ENCODE data around the gene ZNF423.

Gene ZNF423

DNA sequence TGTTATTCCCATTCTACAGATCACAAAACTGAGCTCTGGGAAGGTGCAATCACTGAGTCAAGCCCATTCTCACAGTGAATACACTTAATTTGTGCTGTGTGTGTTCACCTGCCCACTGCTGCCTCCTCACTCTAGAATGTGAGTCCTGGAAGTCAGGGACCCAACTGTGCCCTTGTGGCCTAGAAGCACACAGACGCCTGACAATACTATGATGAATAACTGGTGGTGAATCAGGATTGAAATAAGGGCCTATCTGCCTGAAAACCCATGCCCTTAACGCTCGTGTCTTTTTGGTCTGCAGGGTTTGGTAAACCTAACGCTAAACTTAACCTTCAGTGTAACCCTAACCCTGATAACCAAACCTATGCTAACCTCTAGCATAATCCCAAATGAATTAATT is 80.3 kb downstream of the ZNF423 start:
- H3K4me1 ChIP-seq (ENCODE audit: control insufficient read depth, insufficient read depth, low read depth, low read length) = peaks cover 36% of the 10 kb centered on the region
- no peak overlapping the region for H3K18ac ChIP-seq (ENCODE audit: low read depth in 1 of 2, low read length in 2 of 2)
- H4K91ac ChIP-seq (ENCODE audit: low read length) = no peak overlapping the region
- no peak overlapping the region for H4K8ac ChIP-seq (ENCODE audit: low read length)
- H3K4me3 ChIP-seq (ENCODE audit: insufficient read depth in 1 of 2, low read depth in 1 of 2, low read length in 2 of 2) = no peak overlapping the region
- H3K4me2 ChIP-seq (ENCODE audit: low read length, poor library complexity, severe bottlenecking) = no peak overlapping the region
- H3K27ac ChIP-seq (ENCODE audit: low read length, poor library complexity, severe bottlenecking) = peak overlapping the region; percentile 54
- WGBS = 82% methylated on average over 4 of the region's 4 CpGs
- H3K79me1 ChIP-seq (replicated peaks; ENCODE audit: low read length, poor library complexity, severe bottlenecking) = no peaks in the 10 kb centered on the region
- no peak overlapping the region for H3K14ac ChIP-seq (ENCODE audit: low read length in 2 of 2)
- no peak overlapping the region for H2AFZ ChIP-seq (ENCODE audit: low read depth, low read length)
- peak overlapping the region; percentile 44 for H2BK15ac ChIP-seq (ENCODE audit: low read depth, poor library complexity, severe bottlenecking)
- DNase-seq = no peak
- no peak overlapping the region for H3K9ac ChIP-seq (ENCODE audit: low read length)
- H2BK120ac ChIP-seq (ENCODE audit: low read depth, low read length) = no peak overlapping the region
- H3K4ac ChIP-seq (ENCODE audit: low read depth in 1 of 2, low read length in 2 of 2) = peak overlapping the region in 1 of 2 experiments; percentile 8
- H3K27me3 ChIP-seq (ENCODE audit: control insufficient read depth in 1 of 2, insufficient read depth in 1 of 2, low read length in 2 of 2) = peaks cover 0 to 5% of the 10 kb centered on the region in 2 experiments
- no peak overlapping the region for H2BK12ac ChIP-seq (ENCODE audit: low read length in 2 of 2)
- H3K9me3 ChIP-seq (ENCODE audit: control insufficient read depth, low read length) = no peaks in the 10 kb centered on the region
- H2BK5ac ChIP-seq (ENCODE audit: low read depth, low read length, poor library complexity, severe bottlenecking) = no peak overlapping the region
- no peak overlapping the region for H3K23ac ChIP-seq (ENCODE audit: low read length in 2 of 2)
- H3K36me3 ChIP-seq (ENCODE audit: control insufficient read depth in 1 of 2, insufficient read depth in 2 of 2, low read depth in 1 of 2, low read length in 2 of 2) = no peaks in the 10 kb centered on the region
- H2AK5ac ChIP-seq (ENCODE audit: low read length, severe bottlenecking) = peak overlapping the region; percentile 47

DNA sequence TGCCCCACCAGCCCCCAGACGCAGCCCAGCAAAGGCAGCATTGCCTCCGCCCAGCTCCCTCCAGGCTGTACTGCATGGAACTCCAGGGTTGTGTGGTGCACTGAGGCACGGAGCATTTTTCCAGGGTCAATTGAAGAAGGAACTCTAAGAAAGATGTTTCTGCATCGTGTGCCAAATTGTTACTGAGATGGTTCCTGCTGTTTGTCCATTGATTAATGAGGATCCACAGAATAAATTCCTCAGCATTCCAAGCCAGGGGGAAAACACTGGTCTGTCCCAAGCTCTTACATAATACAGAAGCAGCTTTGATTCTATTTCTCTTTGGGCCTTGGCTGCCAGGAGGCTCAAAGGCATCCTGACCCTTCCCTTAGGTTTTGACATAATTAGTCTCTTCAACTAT is 80.9 kb downstream of the ZNF423 start:
- no peak overlapping the region for H3K23ac ChIP-seq (ENCODE audit: low read length in 2 of 2)
- H3K4me1 ChIP-seq (ENCODE audit: control insufficient read depth, insufficient read depth, low read depth, low read length) = peaks cover 33% of the 10 kb centered on the region
- no peak overlapping the region for H3K9ac ChIP-seq (ENCODE audit: low read length)
- H3K27ac ChIP-seq (ENCODE audit: low read length, poor library complexity, severe bottlenecking) = no peak overlapping the region
- H3K4ac ChIP-seq (ENCODE audit: low read depth in 1 of 2, low read length in 2 of 2) = no peak overlapping the region
- H2BK5ac ChIP-seq (ENCODE audit: low read depth, low read length, poor library complexity, severe bottlenecking) = no peak overlapping the region
- no peaks in the 10 kb centered on the region for H3K36me3 ChIP-seq (ENCODE audit: control insufficient read depth in 1 of 2, insufficient read depth in 2 of 2, low read depth in 1 of 2, low read length in 2 of 2)
- H2AK5ac ChIP-seq (ENCODE audit: low read length, severe bottlenecking) = no peak overlapping the region
- H2AFZ ChIP-seq (ENCODE audit: low read depth, low read length) = no peak overlapping the region
- no peak overlapping the region for H2BK15ac ChIP-seq (ENCODE audit: low read depth, poor library complexity, severe bottlenecking)
- peaks cover 0 to 4% of the 10 kb centered on the region in 2 experiments for H3K27me3 ChIP-seq (ENCODE audit: control insufficient read depth in 1 of 2, insufficient read depth in 1 of 2, low read length in 2 of 2)
- no peak overlapping the region for H3K4me3 ChIP-seq (ENCODE audit: insufficient read depth in 1 of 2, low read depth in 1 of 2, low read length in 2 of 2)
- no peak overlapping the region for H2BK12ac ChIP-seq (ENCODE audit: low read length in 2 of 2)
- no peak overlapping the region for H2BK120ac ChIP-seq (ENCODE audit: low read depth, low read length)
- H3K18ac ChIP-seq (ENCODE audit: low read depth in 1 of 2, low read length in 2 of 2) = no peak overlapping the region
- H3K4me2 ChIP-seq (ENCODE audit: low read length, poor library complexity, severe bottlenecking) = no peak overlapping the region
- 92% methylated on average over 4 of the region's 4 CpGs for WGBS
- no peaks in the 10 kb centered on the region for H3K79me1 ChIP-seq (replicated peaks; ENCODE audit: low read length, poor library complexity, severe bottlenecking)
- DNase-seq = no peak
- no peak overlapping the region for H4K91ac ChIP-seq (ENCODE audit: low read length)
- H4K8ac ChIP-seq (ENCODE audit: low read length) = no peak overlapping the region
- H3K14ac ChIP-seq (ENCODE audit: low read length in 2 of 2) = no peak overlapping the region
- no peaks in the 10 kb centered on the region for H3K9me3 ChIP-seq (ENCODE audit: control insufficient read depth, low read length)

DNA sequence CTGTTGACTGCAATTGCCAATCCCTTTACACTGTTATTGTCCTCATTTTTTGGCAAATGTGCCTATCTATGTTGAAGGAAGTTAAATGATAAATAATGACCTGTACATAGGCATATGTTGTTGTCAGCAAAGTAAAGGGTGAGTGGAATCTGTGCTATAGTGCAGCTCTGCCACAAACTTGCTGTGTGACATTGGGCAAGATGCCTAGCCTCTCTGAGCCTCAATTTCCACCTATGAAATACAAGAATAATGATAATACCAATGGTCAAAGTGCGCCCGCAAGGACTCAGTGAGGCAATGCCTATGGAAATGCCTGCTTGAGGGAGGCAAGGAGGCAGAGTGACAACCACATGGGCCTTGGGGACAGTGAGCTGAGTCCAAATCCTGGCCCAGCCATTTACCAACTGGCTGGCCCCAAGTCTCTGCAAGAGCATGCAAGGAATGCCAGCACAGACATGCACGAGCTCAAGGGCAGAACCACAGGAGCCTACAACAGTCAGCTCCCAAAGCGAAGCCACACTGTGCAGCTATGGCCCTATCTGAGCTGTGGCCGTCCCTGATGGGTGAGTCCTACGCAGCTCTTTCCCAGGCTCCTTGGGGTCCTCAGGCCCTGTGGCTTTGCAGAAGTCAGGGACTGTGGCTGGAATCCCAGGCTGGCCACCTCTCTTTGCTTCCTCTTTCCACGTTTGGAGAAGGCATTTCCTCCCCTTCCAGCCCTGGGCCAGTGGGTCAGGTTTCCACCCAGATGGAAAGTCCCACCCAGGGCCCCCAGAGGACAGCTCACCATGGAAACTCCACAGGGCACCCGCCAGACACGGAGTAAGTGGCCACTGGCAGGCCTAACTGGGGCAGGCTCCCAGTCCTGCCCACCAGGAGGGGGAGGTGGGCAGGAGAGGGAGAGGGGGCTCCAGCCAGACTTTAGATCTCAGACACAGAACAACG is 82.1 kb downstream of the ZNF423 start:
- Histone ChIP-seq H3K27me3 (ENCODE audit: control insufficient read depth in 1 of 2, insufficient read depth in 1 of 2, low read length in 2 of 2) (peaks cover 0 to 2% of the 10 kb centered on the region in 2 experiments), H3K4me1 (ENCODE audit: control insufficient read depth, insufficient read depth, low read depth, low read length) (peaks cover 33% of the 10 kb centered on the region), H3K4me2 (ENCODE audit: low read length, poor library complexity, severe bottlenecking) (no peak overlapping the region), H3K9ac (ENCODE audit: low read length) (no peak overlapping the region), H3K4me3 (ENCODE audit: insufficient read depth in 1 of 2, low read depth in 1 of 2, low read length in 2 of 2) (no peak overlapping the region), H3K23ac (ENCODE audit: low read length in 2 of 2) (no peak overlapping the region), H3K36me3 (ENCODE audit: control insufficient read depth in 1 of 2, insufficient read depth in 2 of 2, low read depth in 1 of 2, low read length in 2 of 2) (no peaks in the 10 kb centered on the region), H3K79me1 (replicated peaks; ENCODE audit: low read length, poor library complexity, severe bottlenecking) (no peaks in the 10 kb centered on the region), H4K8ac (ENCODE audit: low read length) (no peak overlapping the region), H4K91ac (ENCODE audit: low read length) (no peak overlapping the region), H2AK5ac (ENCODE audit: low read length, severe bottlenecking) (no peak overlapping the region), H3K9me3 (ENCODE audit: control insufficient read depth, low read length) (no peaks in the 10 kb centered on the region), H2BK12ac (ENCODE audit: low read length in 2 of 2) (no peak overlapping the region), H2BK15ac (ENCODE audit: low read depth, poor library complexity, severe bottlenecking) (no peak overlapping the region), H2AFZ (ENCODE audit: low read depth, low read length) (no peak overlapping the region), H2BK5ac (ENCODE audit: low read depth, low read length, poor library complexity, severe bottlenecking) (no peak overlapping the region), H3K18ac (ENCODE audit: low read depth in 1 of 2, low read length in 2 of 2) (no peak overlapping the region), H3K27ac (ENCODE audit: low read length, poor library complexity, severe bottlenecking) (no peak overlapping the region), H2BK120ac (ENCODE audit: low read depth, low read length) (no peak overlapping the region), H3K14ac (ENCODE audit: low read length in 2 of 2) (no peak overlapping the region), H3K4ac (ENCODE audit: low read depth in 1 of 2, low read length in 2 of 2) (no peak overlapping the region)
- 65% methylated on average over 10 of the region's 10 CpGs for WGBS
- DNase-seq = peak; percentile 15

DNA sequence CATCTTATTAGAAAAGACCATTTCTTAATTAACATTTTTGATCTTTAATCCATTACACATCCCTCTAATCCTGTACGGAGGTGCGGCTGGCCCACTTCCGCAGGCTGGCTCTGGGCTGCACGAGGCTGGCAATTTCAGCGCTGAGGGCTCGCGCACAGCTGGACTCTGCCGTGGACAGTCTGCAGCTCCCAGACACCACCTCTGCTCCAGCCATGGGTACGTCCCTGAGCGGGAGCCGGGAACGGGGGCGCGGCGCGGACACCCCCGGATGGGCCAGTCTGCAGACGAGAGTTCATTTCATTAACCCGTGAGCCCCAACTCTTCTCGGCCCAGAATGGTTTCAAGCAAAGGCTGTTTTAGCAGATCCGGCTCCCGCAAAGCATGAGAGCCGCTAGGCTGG is 87.9 kb downstream of the ZNF423 start:
- Histone ChIP-seq H2BK15ac (ENCODE audit: low read depth, poor library complexity, severe bottlenecking) (no peak overlapping the region), H2AFZ (ENCODE audit: low read depth, low read length) (no peak overlapping the region), H3K27ac (ENCODE audit: low read length, poor library complexity, severe bottlenecking) (no peak overlapping the region), H3K18ac (ENCODE audit: low read depth in 1 of 2, low read length in 2 of 2) (no peak overlapping the region), H2BK120ac (ENCODE audit: low read depth, low read length) (no peak overlapping the region), H3K4ac (ENCODE audit: low read depth in 1 of 2, low read length in 2 of 2) (no peak overlapping the region), H4K8ac (ENCODE audit: low read length) (no peak overlapping the region), H3K36me3 (ENCODE audit: control insufficient read depth in 1 of 2, insufficient read depth in 2 of 2, low read depth in 1 of 2, low read length in 2 of 2) (no peaks in the 10 kb centered on the region), H3K4me3 (ENCODE audit: insufficient read depth in 1 of 2, low read depth in 1 of 2, low read length in 2 of 2) (no peak overlapping the region), H3K79me1 (replicated peaks; ENCODE audit: low read length, poor library complexity, severe bottlenecking) (no peaks in the 10 kb centered on the region), H3K4me2 (ENCODE audit: low read length, poor library complexity, severe bottlenecking) (no peak overlapping the region), H2AK5ac (ENCODE audit: low read length, severe bottlenecking) (no peak overlapping the region), H4K91ac (ENCODE audit: low read length) (no peak overlapping the region), H3K23ac (ENCODE audit: low read length in 2 of 2) (no peak overlapping the region), H3K4me1 (ENCODE audit: control insufficient read depth, insufficient read depth, low read depth, low read length) (peaks cover 6% of the 10 kb centered on the region), H3K14ac (ENCODE audit: low read length in 2 of 2) (no peak overlapping the region), H3K9me3 (ENCODE audit: control insufficient read depth, low read length) (no peaks in the 10 kb centered on the region), H3K9ac (ENCODE audit: low read length) (no peak overlapping the region), H2BK12ac (ENCODE audit: low read length in 2 of 2) (no peak overlapping the region), H2BK5ac (ENCODE audit: low read depth, low read length, poor library complexity, severe bottlenecking) (no peak overlapping the region), H3K27me3 (ENCODE audit: control insufficient read depth in 1 of 2, insufficient read depth in 1 of 2, low read length in 2 of 2) (peaks cover 0 to 2% of the 10 kb centered on the region in 2 experiments)
- DNase-seq = no peak
- WGBS = 97% methylated on average over 22 of the region's 23 CpGs

Data from mesenchymal stem cell (in vitro differentiated cells and primary cell).